ENCODE results near the gene SLC12A3.
"Not testable (repeated sequence)": the region's sequence is repeated elsewhere in the genome, so short reads cannot be mapped to it uniquely, and the experiment has no call there.

The SLC12A3 gene

GRCh38 chr16:56915336-56916119 is 50.5 kb downstream of the SLC12A3 start:
- DNase-seq (ENCODE audit: low read depth in 4 of 4, low spot score in 1 of 4): no peak

DNA sequence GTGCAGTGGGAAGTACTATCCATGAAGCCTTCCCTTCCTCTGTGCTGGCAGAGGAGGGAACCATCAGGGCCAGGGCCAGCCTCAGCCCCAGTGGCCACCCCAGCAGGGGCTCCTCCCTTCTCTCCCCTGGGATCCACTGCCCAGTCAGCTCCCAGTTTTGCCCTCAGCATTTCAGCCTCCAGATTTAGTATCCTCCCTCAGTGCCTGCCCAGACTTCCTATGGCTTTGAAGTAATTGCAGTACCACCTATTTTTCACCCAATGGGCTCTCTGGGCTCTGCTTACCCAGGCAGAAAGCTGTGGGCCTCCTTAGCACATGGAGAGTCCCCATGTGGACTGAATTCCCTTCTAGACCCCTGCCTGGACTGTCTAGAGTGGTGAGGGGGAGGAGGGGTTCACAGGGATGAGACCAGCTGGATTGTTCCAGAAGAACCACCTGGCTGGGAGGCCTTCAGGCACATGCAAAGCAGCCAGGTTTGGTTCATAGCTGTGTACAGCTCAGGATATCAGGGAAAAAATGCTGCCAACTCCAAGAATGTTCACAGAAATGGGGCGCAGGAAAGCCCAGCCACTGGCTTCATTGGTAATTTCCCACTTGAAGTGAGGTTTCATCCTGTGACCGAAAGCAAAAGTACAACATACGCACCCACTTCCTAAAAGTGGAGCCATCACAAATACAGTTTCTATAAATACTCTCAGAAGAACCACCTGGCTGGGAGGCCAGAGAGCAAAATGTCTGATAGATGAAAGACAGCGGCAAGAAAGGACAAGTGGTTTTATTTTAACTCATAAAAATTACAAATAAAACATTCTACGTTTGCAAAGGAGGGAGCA is 51.8 kb downstream of the SLC12A3 start:
- no peak for DNase-seq (ENCODE audit: low read depth in 4 of 4, low spot score in 1 of 4)

DNA sequence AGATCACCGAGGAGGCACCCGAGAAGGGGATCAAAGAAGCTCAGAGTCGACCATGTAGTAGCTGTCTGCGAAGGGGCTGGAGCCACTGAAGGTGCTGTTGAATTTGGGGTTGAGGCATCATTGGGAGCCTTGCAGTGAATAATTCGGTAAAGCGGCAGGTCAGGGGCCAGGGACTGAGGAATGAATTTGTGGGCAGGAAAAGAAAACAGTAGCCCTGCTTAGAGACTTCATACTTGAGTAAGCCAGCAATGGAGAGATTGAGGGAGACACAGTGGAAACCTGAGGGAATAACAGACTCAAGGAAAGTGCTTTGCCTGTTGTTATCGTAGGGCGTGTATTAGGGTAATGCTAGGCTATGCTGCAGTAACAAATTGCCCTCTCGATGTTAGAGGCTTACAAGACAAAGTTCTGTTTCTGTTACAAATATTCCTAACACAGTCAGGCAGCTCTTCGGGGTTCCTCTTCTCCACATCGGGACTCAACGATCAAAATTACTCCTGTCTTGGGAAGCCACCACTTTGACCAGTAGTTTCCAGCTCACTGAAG is 53.5 kb downstream of the SLC12A3 start:
- DNase-seq (ENCODE audit: low read depth in 4 of 4, low spot score in 1 of 4): no peak

- DNase-seq (ENCODE audit: low read depth in 4 of 4, low spot score in 1 of 4): no peak
Measured at GRCh38 chr16:56919099-56919800, 54.2 kb downstream of the SLC12A3 start.

- no peak for DNase-seq (ENCODE audit: low read depth in 4 of 4, low spot score in 1 of 4)
Measured at GRCh38 chr16:56921571-56921970, 56.6 kb downstream of the SLC12A3 start.

DNA sequence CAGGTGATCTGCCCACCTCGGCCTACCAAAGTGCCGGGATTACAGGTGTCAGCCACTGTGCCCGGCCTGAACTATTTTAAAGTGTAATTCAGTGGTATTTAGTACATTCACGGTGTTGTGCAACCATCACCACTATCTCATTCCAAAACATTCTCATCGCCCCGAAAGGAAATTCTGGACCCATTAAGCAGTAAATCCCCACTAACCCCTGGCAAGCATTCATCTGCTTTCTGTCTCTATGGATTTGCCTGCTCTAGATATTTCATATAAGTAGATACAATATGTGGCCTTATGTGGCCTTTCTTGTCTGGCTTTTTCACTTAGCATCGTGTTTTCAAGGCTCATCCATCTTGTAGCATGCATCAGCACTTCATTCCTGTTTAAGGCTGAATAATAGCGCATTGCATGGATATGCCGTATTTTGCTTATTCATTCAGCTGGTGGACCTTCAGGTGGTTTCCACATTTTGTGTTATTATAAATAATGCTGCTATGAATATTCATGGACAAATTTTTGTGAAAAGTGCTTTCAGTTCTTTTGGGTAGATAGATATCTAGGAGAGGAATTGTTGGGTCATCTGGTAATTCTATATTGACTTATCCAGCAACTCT is 58.6 kb downstream of the SLC12A3 start:
- DNase-seq (ENCODE audit: low read depth in 4 of 4, low spot score in 1 of 4): no peak

GRCh38 chr16:56927471-56927870 is 62.5 kb downstream of the SLC12A3 start:
- no peak for DNase-seq (ENCODE audit: low read depth in 4 of 4, low spot score in 1 of 4)

DNA sequence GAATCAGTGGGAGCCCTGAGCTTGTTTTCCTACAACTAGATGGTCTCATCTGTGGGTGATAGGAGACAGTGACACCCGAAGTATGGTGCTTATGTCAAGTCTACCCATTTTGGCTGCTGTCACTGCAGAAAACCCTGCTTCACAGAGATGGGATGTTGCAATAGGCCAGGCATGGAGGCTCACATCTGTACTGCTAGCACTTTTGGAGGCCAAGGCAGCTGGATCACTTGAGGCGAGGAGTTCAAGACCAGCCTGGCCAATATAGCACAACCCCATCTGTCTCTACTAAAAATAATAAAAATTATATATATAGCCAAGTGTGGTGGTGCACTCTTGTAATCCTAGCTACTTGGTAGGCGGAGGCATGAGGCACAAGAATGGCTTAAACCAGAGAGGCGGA is 64.6 kb downstream of the SLC12A3 start:
- DNase-seq (ENCODE audit: low read depth in 4 of 4, low spot score in 1 of 4): no peak

DNA sequence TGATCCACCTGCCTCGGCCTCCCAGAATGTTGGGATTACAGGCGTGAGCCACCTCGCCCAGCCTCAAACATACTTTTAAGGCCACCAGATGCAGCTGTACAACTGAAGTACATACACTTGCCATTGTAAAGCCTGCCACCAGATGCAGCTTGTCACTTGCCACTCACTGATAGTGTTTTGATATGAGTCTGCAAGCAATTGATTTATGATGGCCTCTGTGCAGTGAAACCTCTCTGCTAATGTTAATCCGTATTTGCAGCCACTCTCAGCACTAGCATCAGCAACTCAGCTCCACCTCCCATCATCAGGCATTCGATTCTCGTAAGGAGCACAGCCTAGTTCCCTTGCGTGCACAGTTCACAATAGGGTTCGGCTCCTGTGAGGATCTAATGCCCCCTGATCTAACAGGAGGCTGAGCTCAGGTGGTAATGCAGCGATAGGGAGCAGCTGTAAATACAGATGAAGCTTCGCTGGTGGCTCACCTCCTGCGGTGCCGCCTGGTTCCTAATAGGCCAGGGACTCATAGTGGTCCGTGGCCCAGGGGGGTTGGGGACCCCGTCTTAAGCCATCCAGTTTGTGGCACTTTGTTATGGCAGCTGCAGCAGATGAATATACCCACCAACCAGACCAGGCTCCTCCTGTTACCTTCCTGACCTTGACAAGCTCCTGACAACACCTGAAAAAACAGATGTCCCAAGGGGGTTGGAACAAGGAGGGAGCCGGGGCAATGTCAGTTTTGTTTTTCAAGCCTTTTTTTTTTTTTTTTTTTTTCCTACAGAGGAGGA is 65.7 kb downstream of the SLC12A3 start:
- DNase-seq (ENCODE audit: low read depth in 4 of 4, low spot score in 1 of 4): no peak

DNA sequence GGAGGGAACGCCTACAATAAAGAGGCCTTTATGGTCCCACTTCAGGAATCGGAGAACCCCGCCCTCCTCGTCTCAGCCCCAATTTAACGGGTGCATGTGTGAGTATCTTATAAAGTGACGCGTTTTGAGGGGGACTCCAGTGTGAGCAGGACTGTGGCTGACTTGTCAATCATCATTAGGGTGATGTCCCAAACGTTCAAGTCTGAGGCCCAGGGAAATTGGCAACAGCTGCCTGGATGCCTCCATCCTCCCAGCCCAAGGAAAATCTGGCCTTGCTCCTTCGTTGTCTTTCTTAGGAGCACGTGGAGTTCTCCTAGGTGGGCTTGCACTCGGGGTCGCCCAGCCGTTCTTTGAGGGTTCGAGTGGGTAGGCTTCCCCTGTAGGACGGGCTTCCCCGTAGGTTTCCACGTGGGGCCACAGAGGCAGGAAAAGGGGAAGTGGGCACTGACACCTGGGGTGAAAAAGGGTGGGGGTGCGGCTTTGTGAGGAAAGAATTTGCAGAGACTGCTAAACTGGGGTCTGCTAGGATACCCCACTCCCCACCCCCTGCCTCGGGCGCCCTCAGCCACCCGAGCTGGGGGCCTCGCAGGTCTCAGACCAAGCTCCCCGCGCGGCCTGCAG is 66.4 kb downstream of the SLC12A3 start:
- DNase-seq (ENCODE audit: low read depth in 4 of 4, low spot score in 1 of 4): peak in 2 of 4 experiments; percentile 7 to 24

DNA sequence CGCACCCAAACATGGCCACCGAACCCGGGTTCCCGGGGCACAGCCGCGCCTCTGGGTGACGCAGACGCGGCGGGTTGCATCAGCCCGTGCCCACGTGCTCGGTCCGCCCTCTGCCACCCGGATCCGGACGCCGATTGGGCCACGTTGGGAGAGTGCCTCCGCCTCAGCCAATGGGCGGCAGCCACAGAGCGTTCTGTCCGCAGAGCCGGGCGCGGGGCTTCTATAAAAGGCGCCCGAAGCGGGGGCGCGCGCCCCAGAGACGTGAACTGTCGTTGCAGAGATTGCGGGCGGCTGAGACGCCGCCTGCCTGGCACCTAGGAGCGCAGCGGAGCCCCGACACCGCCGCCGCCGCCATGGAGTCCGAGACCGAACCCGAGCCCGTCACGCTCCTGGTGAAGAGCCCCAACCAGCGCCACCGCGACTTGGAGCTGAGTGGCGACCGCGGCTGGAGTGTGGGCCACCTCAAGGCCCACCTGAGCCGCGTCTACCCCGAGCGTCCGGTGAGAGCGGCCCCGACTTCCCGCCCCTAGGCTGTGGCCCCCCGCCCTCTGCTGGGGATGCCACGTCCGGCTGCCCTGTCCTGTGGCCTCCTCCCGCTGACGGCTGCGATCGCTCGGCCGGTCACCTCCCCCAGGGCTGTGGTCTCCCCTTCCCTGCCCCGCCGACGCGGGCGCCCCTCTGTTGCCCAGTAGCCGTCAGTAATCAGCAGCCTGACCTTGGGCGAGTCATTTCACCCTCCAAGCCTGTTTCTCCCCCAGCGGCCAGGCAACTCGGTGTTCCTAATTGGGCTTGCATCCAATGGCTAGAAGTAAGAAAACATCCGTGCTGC is 67.1 kb downstream of the SLC12A3 start, which contains the start of gene HERPUD1:
TSS of gene HERPUD1 (plus strand) at position 251 of the 829 bp plus-strand sequence. CDS start at position 354, 103 bp downstream.
- DNase-seq (ENCODE audit: low read depth in 4 of 4, low spot score in 1 of 4): peak; percentile 93 to 98 (median 97)

GRCh38 chr16:56932721-56933619 is 68.0 kb downstream of the SLC12A3 start:
- DNase-seq (ENCODE audit: low read depth in 4 of 4, low spot score in 1 of 4): peak in 2 of 4 experiments; percentile 3 to 36

- no peak for DNase-seq (ENCODE audit: low read depth in 4 of 4, low spot score in 1 of 4)
Measured at GRCh38 chr16:56933828-56934598, 69.0 kb downstream of the SLC12A3 start.

DNA sequence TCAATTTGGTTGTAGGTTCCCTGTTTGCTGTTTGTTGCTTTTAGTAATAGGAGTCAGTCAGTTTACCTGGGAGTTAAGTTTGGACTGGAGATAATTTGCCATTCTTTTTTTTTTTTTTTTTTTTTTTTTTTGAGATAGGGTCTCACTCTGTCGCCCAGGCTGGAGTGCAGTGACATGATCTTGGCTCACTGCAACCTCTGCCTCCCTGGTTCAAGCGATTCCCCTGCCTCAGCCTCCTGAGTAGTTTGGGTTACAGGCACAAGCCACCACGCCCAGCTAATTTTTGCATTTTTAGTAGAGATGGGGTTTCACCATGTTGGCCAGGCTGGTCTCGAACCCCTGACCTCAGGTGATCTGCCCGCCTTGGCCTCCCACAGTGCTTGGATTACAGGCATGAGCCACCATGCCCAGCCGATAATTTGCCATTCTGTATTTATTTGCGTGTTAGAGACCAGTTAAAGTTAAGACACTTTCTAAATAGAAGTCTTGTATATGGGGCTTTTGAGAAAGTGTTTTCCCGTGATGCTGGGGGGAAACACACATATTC is 69.7 kb downstream of the SLC12A3 start:
- DNase-seq (ENCODE audit: low read depth in 4 of 4, low spot score in 1 of 4): not testable (repeated sequence)

DNA sequence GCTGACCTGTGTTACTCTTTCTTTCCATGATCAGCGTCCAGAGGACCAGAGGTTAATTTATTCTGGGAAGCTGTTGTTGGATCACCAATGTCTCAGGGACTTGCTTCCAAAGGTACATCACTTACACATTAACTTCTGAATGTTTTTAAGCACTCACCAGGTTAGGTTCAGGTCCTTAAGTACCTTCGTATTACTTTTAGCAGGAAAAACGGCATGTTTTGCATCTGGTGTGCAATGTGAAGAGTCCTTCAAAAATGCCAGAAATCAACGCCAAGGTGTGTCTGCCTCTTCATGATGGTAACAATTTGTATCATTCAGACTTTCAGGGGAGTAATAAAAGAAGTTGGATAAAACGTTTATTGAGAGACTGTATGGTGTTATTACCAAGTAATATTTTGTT is 70.2 kb downstream of the SLC12A3 start:
- no peak for DNase-seq (ENCODE audit: low read depth in 4 of 4, low spot score in 1 of 4)

DNA sequence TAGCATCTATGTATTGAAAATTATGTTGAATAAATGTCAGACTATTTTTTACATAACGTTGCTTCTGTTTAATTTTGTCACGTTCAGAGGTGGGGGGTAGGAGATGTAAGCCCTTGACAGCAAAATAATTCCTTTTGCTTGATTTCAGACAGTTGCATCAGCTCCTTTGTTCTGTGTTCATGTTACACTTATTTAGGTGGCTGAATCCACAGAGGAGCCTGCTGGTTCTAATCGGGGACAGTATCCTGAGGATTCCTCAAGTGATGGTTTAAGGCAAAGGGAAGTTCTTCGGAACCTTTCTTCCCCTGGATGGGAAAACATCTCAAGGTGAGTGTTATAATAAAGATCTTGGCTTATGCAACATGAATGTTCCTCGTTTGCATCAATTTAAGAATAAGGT is 71.5 kb downstream of the SLC12A3 start:
- no peak for DNase-seq (ENCODE audit: low read depth in 4 of 4, low spot score in 1 of 4)

DNA sequence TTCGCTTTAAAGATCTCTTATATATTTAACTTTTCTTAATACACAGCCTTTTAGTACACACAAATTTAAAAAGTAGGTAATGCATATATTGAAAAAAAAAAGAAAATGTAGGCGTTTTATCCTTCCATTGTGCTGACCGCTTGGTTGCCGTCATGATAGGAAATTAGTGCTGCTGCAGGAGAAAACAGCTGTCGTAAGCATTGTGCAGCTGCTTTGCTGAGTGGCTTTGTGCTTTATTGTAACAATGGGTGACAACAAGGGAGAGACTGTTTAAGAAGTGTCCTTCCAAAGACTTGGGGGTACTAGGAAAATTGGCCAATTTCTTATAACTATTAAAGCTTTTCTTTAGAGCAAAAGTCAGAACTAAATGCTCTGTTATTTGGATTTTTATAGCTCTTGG is 71.9 kb downstream of the SLC12A3 start:
- DNase-seq (ENCODE audit: low read depth in 4 of 4, low spot score in 1 of 4): no peak

Data from stimulated activated CD4-positive, alpha-beta T cell treated with anti-CD3 and anti-CD28 coated beads, Interleukin-1b, Interleukin-23, amount 100 ng/mL, for 24 hours (primary cell).